ENCODE data around the gene GRAMD2A.

The GRAMD2A gene

GRCh38 chr15:72197460-72198355 lies at the start of gene GRAMD2A:
GRAMD2A (minus strand) TSS chr15:72197787.
- DNase-seq: peak; percentile 57

DNA sequence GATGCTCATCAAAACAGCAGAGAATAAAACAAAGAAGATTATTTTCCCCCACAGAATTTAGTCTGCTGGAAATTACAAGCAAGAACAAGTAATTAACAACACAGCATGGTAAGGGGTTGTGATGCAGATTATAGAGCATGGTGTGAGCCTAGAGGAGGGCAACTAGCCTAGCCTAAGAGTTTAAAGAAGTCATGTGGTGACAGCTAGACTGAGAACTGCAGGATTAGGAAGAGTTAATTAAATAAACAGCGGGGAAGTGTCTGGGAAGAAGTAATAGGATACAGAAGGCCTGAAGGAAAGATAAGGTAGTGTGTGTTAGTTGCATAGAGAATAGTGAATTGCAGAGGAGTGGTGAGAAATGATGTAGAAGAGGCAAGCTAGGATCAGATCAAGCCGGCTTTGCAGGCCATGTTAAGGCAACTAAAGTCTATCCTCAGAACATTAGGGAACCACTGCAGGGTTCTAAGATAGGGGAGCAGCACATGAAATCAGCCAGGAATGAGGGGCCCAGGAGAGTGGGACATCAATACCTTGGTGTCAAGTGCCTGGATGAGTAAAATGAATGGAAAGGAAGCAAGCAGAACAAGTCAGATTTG lies 45.3 kb upstream of the GRAMD2A start:
- DNase-seq: no peak

- no peak for DNase-seq
Measured at GRCh38 chr15:72239652-72240051, 42.1 kb upstream of the GRAMD2A start.

- DNase-seq: no peak
Measured at GRCh38 chr15:72238586-72238985, 41.0 kb upstream of the GRAMD2A start.

GRCh38 chr15:72237853-72238224 lies 40.3 kb upstream of the GRAMD2A start:
- peak; percentile 10 for DNase-seq

DNA sequence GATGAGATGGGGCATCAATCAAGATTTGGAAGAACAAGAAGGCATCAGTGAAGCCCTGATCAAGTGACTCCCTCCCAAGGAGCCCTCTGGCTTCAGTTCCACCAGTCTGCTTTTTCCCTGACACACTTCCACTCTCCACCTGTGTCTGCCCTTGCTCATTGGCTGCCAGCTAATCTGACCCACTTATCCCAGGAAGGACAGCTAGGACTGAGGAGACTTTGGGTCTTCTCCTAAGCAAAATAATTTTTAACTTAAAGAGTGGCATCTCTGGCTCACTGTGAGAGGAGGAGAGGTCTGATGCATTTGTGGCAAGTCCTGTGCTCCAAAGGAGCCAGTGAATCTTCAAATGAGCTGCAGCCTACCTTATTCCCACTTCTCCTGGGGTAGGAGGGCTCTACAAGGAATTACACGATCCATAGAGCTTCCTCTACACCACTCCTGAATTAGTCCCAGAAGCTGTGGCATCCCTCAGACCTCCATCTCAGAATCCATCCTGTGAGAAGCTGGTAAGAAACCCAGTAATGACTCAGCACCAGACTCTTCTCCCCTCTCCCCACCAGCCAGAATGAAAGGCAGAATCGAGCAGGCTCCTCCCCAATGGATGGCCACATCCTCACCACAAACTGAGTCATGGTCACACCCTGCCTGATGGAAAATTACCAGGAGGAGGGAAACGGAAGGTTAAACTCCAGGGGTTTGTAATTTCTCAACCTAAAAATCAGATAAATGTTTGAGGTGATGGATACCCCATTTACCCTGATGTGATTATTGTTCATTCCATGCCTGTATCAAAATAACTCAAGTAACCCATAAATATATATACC lies 39.7 kb upstream of the GRAMD2A start:
- DNase-seq: peak; percentile 85

DNA sequence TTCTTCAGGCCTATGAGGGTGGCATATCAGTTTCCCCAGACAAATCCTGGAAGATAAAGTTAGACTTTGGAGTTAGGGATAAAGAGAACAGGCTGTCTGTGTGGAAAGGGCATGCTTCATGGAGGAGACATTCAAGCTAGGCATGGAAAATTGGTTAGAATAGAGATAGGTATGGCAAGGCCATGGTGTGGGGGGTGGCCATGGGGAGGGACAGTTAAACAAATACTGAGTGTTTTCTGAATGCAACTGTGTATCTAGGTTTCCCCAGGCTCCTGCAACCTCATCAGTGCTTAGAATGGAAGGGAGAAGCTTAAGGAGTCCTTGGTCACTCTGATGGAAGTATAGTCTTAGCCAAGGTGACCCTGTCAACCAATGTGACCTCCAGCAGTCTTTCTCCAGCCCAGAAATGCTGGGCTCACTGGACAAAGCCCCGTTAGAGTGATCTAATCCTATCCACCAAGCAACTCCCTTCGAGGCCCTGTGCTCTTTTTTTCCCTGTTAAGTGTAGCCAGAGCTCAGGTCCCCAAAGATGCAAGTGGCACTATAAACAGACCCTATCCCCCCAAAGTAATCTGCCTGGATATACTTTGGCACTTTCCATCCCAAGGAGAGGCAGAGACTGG lies 38.9 kb upstream of the GRAMD2A start:
- DNase-seq: no peak

- DNase-seq: no peak
Measured at GRCh38 chr15:72235298-72235697, 37.7 kb upstream of the GRAMD2A start.

GRCh38 chr15:72233769-72234168 lies 36.2 kb upstream of the GRAMD2A start:
- DNase-seq: no peak

GRCh38 chr15:72231833-72232478 lies 34.4 kb upstream of the GRAMD2A start:
- peak; percentile 64 for DNase-seq

DNA sequence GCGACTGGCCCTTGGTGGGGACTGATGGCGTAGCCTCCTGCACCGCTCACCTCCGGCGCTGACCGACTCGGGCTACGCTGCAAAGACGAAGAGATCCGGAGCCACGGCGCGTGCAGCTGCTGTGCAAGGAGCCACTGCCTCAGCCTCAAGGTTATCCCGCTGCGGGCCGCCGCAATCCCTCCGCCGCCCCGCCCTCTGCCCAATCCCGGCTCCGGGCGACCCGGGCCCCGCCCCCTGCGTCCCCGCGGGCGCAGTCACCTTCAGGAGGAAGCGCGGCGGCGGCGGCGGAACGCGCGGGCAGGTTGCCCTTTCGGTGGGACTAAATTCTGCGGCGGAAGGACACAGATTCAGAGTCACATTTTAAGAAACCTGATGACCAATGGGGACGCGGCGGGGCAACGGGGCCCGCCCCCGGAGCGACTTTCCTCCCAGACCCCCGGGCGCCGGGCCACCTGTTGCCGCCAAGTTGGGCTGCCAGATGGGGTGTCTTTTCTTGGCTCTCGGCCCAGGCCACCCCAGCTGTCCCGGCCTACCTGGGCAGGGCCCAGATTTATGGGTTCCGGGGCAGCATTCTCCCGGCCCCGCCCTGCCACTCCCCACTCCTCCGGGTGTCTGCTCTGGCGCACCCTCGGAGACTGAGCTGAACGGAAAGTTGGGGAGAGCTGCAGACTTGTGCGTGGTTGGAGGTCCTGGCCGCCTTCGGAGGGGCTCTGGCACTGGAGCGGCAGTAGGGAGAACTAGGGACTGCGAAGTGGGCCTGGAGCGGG lies 33.7 kb upstream of the GRAMD2A start, which contains the start of gene PKM:
PKM (minus strand) TSS at position 125 of the 767 bp plus-strand sequence. CDS start 12,093 bp downstream, outside the sequence.
- peak; percentile 99 for DNase-seq

DNA sequence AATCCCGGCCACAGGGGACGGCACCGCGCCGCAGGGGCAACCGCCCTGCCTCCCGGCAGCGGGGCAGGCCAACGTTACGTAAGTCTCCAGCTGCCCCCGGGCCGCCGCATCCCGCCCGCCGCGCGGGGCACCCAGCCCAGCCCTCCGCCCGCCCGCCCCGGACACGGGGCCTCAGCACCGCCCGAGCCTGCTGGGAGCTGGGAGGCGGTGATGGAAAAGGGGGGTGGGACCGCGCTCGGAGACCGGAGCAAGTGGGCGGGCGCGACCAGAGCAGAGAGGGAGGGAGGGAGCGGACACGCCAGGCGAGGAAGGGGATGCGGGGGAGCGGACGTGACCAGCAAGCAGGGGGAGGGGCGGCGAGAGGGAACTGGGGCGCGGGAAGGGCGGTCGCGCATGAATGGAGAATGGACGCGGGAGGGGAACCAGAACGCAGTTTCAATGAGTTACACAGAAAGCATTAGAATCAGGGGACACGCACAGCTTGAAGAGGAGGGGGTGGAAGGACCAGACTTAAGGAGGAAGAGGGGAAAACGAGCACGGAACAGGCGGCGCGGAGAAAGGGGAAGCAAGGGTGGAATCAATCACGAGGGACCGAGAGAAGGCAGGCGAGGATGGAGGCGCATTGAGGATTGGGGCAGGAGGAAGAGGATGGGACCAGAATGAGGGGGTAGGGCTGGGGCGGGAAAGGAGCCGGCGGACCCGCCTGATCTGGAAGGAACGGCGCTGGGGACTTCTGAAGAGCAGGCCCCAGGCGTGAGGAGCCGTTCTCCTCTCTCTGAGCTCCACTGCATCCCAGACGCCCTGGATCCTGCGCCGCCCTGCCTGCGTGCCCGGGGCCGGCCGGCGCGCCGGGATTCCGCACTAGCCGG lies 32.8 kb upstream of the GRAMD2A start:
- DNase-seq: peak; percentile 93

GRCh38 chr15:72229947-72230196 lies 32.3 kb upstream of the GRAMD2A start:
- no peak for DNase-seq

- DNase-seq: peak; percentile 52
Measured at GRCh38 chr15:72229076-72229946, 31.7 kb upstream of the GRAMD2A start.

DNA sequence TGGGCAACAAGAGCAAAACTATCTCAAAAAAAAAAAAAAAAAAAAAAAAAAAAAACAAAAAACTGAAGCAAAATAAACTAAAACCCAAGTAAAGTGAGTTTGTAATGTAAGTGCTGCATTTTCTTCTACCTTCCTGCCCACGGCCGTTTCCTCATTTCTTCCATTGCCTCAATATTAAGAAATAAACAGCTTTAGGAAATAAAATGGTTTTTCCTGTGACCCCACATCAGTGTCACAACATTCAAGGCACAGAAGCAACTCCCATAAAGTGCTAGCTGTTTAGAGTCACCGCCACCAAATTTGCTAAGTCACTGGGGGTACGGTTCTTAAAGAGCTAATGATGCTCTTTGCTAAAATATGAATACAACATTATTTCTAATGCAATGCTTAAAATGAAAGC lies 30.1 kb upstream of the GRAMD2A start:
- peak; percentile 30 for DNase-seq

DNA sequence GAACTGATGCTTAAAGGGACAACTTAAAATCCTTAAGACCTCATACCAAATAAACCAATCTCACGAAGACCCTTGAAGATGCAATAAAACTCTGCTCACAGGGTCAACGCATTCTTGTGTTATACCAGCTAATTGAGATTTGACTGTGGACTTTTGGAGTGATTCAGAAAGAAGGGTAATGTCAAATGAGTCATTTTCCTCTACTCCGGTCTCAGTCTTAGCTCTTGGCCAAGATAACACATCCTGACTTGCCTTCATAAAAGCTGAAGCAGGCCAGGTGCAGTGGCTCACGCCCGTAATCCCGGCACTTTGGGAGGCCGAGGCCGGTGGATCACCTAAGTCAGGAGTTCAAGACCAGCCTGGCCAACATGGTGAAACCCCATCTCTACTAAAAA lies 29.6 kb upstream of the GRAMD2A start:
- peak; percentile 76 for DNase-seq

DNA sequence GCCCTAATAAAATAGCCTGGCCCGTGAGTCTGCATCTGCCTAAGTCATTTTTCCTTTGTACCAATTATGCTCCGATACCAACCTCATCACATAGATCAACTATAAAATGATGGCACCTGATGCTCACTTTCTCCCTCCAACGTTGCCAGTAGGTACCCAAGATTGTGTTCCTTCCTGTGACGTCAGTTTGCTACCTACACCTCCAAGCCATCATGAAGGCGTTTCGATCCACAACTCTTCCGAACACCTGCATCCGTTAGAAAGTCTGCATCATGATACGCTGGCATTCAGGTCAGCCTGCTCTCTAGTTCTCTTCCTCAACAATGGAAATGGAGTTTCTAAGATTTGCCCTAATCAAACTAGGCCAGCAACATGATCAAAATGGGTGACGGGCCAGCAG lies 25.7 kb upstream of the GRAMD2A start:
- no peak for DNase-seq

GRCh38 chr15:72222393-72222792 lies 24.8 kb upstream of the GRAMD2A start:
- DNase-seq: no peak

GRCh38 chr15:72220687-72221086 lies 23.1 kb upstream of the GRAMD2A start:
- DNase-seq: no peak

- DNase-seq: no peak
Measured at GRCh38 chr15:72217216-72217615, 19.6 kb upstream of the GRAMD2A start.
